Tibial nerve (tissue), 3 donors: ENCODE results near the gene MED15.

Source experiments
- POLR2A ChIP-seq, 2 donors: fragments of 450-650 bp; IDR thresholded peaks; one replicate each; pipeline ENCODE4 v1.6.1; 2017; ENCODE audit warnings: antibody characterized with exemption in 2 of 2, mild to moderate bottlenecking in 2 of 2, moderate library complexity in 2 of 2
- TF ChIP-seq, protein P1 (sequence below), 5 experiments: fragments of 200-600 bp in 3 of 5; fragments of 450-650 bp in 2 of 5; sonication (generic) in 3 of 5; IDR thresholded peaks; one replicate each; pipeline ENCODE4 v1.5.1; 2016 to 2019; ENCODE audit warnings: antibody characterized with exemption in 5 of 5, mild to moderate bottlenecking in 3 of 5, moderate library complexity in 2 of 5

DNA sequence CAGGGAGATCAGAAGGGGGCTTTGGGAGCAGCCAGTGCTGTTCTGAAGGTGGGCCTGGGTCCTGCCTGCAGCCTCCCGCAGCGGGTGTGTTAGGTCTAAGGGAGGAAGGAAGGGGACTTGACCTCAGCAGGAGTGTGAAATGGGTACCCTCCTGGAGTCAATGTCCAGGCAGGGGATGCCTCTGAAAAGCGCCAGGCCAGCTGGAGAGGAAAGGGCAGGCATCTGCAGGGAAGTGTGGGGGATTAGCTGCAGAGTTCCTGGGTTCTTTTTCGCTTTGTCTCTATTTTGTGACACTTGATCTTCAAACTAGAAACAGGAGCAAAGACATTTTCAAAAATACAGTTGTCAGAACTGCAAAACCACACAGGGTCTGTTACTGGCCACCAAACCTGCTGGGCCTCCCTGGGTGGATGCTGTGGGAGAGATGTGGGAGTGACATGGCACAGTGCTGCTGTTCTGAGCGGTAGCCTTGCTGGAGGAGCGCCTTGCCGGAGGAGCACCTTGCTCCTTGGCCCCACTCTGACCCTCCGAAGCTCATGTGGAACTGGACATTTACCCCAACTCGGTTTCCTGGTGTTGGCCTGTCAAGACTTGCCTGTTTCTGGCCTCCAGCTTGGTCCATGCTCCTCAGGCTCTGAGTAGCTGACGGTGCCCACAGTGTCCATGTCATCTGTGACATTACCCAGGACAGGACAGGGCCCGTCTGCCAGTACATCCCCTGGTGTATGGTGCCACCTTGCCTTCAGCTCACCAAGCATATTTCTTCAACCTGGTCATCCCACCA, 25.9 kb downstream of the MED15 start:
- TF ChIP-seq, protein P1, sequence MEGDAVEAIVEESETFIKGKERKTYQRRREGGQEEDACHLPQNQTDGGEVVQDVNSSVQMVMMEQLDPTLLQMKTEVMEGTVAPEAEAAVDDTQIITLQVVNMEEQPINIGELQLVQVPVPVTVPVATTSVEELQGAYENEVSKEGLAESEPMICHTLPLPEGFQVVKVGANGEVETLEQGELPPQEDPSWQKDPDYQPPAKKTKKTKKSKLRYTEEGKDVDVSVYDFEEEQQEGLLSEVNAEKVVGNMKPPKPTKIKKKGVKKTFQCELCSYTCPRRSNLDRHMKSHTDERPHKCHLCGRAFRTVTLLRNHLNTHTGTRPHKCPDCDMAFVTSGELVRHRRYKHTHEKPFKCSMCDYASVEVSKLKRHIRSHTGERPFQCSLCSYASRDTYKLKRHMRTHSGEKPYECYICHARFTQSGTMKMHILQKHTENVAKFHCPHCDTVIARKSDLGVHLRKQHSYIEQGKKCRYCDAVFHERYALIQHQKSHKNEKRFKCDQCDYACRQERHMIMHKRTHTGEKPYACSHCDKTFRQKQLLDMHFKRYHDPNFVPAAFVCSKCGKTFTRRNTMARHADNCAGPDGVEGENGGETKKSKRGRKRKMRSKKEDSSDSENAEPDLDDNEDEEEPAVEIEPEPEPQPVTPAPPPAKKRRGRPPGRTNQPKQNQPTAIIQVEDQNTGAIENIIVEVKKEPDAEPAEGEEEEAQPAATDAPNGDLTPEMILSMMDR (IDR thresholded peaks at IDR 0.05) = no peak
- no peak for TF ChIP-seq POLR2A (IDR thresholded peaks at IDR 0.05)
